Measurements from ENCODE around the gene CTNND2.

CTNND2 gene

DNA sequence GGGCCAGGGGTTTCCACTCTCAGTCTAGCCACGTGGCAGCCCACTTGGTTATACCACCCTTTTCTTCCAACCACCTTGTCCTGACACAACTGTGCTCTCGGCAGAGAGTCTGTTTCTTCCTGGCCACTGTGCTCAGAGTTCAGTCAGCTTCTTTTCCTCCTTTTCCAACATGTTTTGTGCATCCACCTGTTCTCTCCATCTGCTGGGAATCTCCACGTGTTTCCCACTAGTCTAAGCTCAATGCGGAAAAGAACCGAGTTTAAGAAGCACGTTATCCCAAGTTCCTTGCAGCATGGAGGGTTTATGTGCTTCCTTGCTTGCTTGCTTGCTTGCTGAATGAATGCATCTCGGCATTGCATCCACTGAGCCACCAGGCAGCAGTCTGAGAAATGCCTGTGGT is 599.6 kb downstream of the CTNND2 start:
- Histone ChIP-seq H3K4ac (ENCODE audit: low read depth, low read length) (no peak overlapping the region), H4K91ac (ENCODE audit: low read depth, low read length) (no peak overlapping the region), H3K27me3 (ENCODE audit: insufficient read depth, low read length) (no peaks in the 10 kb centered on the region), H2AFZ (ENCODE audit: insufficient read depth, low read length, poor library complexity) (no peak overlapping the region), H3K79me1 (ENCODE audit: low read length) (no peaks in the 10 kb centered on the region), H3K4me1 (ENCODE audit: control insufficient read depth in 1 of 2, insufficient read depth in 2 of 2, low read length in 2 of 2) (no peaks in the 10 kb centered on the region), H3K9ac (ENCODE audit: low read length) (no peak overlapping the region), H3K36me3 (ENCODE audit: control insufficient read depth in 1 of 2, insufficient read depth in 2 of 2, low read length in 2 of 2) (no peaks in the 10 kb centered on the region), H3K4me3 (ENCODE audit: low read depth, low read length) (no peak overlapping the region), H4K12ac (ENCODE audit: low read depth, low read length) (no peak overlapping the region), H2BK12ac (ENCODE audit: low read length) (no peak overlapping the region), H2BK5ac (ENCODE audit: low read depth, low read length, poor library complexity) (no peak overlapping the region), H3K14ac (ENCODE audit: low read length) (no peak overlapping the region), H2BK120ac (ENCODE audit: insufficient read depth, low read length, poor library complexity) (no peak overlapping the region), H2AK5ac (ENCODE audit: low read length) (no peak overlapping the region), H3K79me2 (ENCODE audit: control insufficient read depth, insufficient read depth, low read length, poor library complexity) (no peaks in the 10 kb centered on the region), H3K27ac (ENCODE audit: low read depth, low read length) (no peak overlapping the region), H3K18ac (ENCODE audit: low read length) (no peak overlapping the region), H3K23ac (ENCODE audit: low read length) (no peak overlapping the region), H3K4me2 (ENCODE audit: low read length) (no peak overlapping the region), H4K8ac (ENCODE audit: low read depth, low read length) (no peak overlapping the region), H3K9me3 (ENCODE audit: insufficient read depth, low read depth, low read length) (no peaks in the 10 kb centered on the region)
- no CpG with 5 or more reads among the region's 7 CpGs for WGBS (ENCODE audit: extremely low coverage, insufficient coverage, insufficient read length)
- DNase-seq: no peak

DNA sequence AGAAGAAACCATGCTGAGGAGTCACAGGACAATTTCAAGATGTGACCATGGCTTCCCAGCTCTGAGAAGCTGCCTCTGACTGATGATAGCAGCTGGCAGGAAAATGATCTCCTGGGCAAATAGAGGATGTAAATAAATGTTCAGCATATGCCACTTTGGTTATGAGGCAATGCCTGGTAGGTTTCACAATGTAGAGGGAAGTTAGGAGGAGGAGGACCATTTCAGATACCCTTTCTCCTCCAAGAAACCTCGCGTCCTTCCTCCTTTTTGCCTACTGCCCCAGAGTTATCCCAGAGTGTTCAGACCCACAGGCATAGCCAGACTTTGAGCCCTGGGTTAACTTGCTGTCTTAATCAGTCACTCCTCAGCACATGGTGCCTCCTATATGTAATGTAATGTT is 601.6 kb downstream of the CTNND2 start:
- no peaks in the 10 kb centered on the region for H3K4me1 ChIP-seq (ENCODE audit: control insufficient read depth in 1 of 2, insufficient read depth in 2 of 2, low read length in 2 of 2)
- no peaks in the 10 kb centered on the region for H3K79me2 ChIP-seq (ENCODE audit: control insufficient read depth, insufficient read depth, low read length, poor library complexity)
- no peaks in the 10 kb centered on the region for H3K27me3 ChIP-seq (ENCODE audit: insufficient read depth, low read length)
- H2BK12ac ChIP-seq (ENCODE audit: low read length): no peak overlapping the region
- no peak overlapping the region for H4K12ac ChIP-seq (ENCODE audit: low read depth, low read length)
- H3K36me3 ChIP-seq (ENCODE audit: control insufficient read depth in 1 of 2, insufficient read depth in 2 of 2, low read length in 2 of 2): no peaks in the 10 kb centered on the region
- H2BK120ac ChIP-seq (ENCODE audit: insufficient read depth, low read length, poor library complexity): no peak overlapping the region
- H3K79me1 ChIP-seq (ENCODE audit: low read length): no peaks in the 10 kb centered on the region
- H3K14ac ChIP-seq (ENCODE audit: low read length): no peak overlapping the region
- no peak overlapping the region for H3K18ac ChIP-seq (ENCODE audit: low read length)
- H4K91ac ChIP-seq (ENCODE audit: low read depth, low read length): no peak overlapping the region
- H3K23ac ChIP-seq (ENCODE audit: low read length): no peak overlapping the region
- DNase-seq: no peak
- H2BK5ac ChIP-seq (ENCODE audit: low read depth, low read length, poor library complexity): no peak overlapping the region
- WGBS (ENCODE audit: extremely low coverage, insufficient coverage, insufficient read length): no CpG with 5 or more reads among the region's 2 CpGs
- no peaks in the 10 kb centered on the region for H3K9me3 ChIP-seq (ENCODE audit: insufficient read depth, low read depth, low read length)
- no peak overlapping the region for H3K4me3 ChIP-seq (ENCODE audit: low read depth, low read length)
- H3K4me2 ChIP-seq (ENCODE audit: low read length): no peak overlapping the region
- no peak overlapping the region for H3K4ac ChIP-seq (ENCODE audit: low read depth, low read length)
- no peak overlapping the region for H2AK5ac ChIP-seq (ENCODE audit: low read length)
- no peak overlapping the region for H4K8ac ChIP-seq (ENCODE audit: low read depth, low read length)
- no peak overlapping the region for H3K27ac ChIP-seq (ENCODE audit: low read depth, low read length)
- no peak overlapping the region for H2AFZ ChIP-seq (ENCODE audit: insufficient read depth, low read length, poor library complexity)
- no peak overlapping the region for H3K9ac ChIP-seq (ENCODE audit: low read length)

DNA sequence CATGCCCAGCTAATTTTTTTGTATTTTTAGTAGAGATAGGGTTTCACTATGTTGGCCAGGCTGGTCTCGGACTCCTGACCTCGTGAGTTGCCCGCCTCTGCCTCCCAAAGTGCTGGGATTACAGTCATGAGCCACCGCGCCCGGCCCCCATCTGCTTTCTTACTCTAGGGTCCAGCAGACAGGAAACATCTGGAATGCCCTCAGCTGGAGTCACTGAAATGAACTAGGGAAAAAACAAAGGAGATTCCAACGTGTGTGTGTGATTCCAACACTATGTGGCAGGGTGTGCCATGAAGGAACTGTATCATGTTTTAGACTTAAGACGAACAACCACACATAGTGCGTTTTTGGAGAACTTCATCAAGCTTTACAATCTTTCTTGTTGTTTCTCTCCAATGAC is 603.1 kb downstream of the CTNND2 start:
- Histone ChIP-seq H2BK12ac (ENCODE audit: low read length) (no peak overlapping the region), H3K14ac (ENCODE audit: low read length) (no peak overlapping the region), H3K9me3 (ENCODE audit: insufficient read depth, low read depth, low read length) (no peaks in the 10 kb centered on the region), H3K4me3 (ENCODE audit: low read depth, low read length) (no peak overlapping the region), H3K36me3 (ENCODE audit: control insufficient read depth in 1 of 2, insufficient read depth in 2 of 2, low read length in 2 of 2) (no peaks in the 10 kb centered on the region), H4K91ac (ENCODE audit: low read depth, low read length) (no peak overlapping the region), H2BK120ac (ENCODE audit: insufficient read depth, low read length, poor library complexity) (no peak overlapping the region), H3K79me2 (ENCODE audit: control insufficient read depth, insufficient read depth, low read length, poor library complexity) (no peaks in the 10 kb centered on the region), H2AFZ (ENCODE audit: insufficient read depth, low read length, poor library complexity) (no peak overlapping the region), H3K23ac (ENCODE audit: low read length) (no peak overlapping the region), H3K27ac (ENCODE audit: low read depth, low read length) (no peak overlapping the region), H3K9ac (ENCODE audit: low read length) (no peak overlapping the region), H3K18ac (ENCODE audit: low read length) (no peak overlapping the region), H2BK5ac (ENCODE audit: low read depth, low read length, poor library complexity) (no peak overlapping the region), H3K4me2 (ENCODE audit: low read length) (no peak overlapping the region), H4K8ac (ENCODE audit: low read depth, low read length) (no peak overlapping the region), H3K79me1 (ENCODE audit: low read length) (no peaks in the 10 kb centered on the region), H3K27me3 (ENCODE audit: insufficient read depth, low read length) (no peaks in the 10 kb centered on the region), H4K12ac (ENCODE audit: low read depth, low read length) (no peak overlapping the region), H3K4ac (ENCODE audit: low read depth, low read length) (no peak overlapping the region), H3K4me1 (ENCODE audit: control insufficient read depth in 1 of 2, insufficient read depth in 2 of 2, low read length in 2 of 2) (no peaks in the 10 kb centered on the region), H2AK5ac (ENCODE audit: low read length) (no peak overlapping the region)
- no CpG with 5 or more reads among the region's 9 CpGs for WGBS (ENCODE audit: extremely low coverage, insufficient coverage, insufficient read length)
- no peak for DNase-seq

DNA sequence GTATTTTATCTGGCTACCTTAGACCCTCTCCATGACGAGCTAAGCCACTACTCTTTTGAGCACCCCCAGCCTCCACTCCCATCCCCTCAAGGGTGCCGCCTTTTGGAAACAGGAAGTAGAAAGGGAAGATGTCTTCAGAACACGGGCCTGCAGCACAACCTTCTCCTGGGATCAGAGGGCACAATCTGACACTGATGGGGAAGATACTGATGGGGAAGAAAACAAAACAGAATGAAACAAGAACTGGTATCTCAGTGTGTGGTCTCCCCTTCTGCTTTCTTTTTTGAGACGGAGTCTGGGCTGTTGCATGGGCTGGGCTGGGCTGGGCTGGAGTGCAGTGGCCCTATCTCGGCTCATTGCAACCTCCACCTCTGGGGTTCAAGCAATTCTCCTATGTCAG is 603.5 kb downstream of the CTNND2 start:
- no peak overlapping the region for H3K9ac ChIP-seq (ENCODE audit: low read length)
- DNase-seq: no peak
- H4K91ac ChIP-seq (ENCODE audit: low read depth, low read length): no peak overlapping the region
- no peak overlapping the region for H3K4me2 ChIP-seq (ENCODE audit: low read length)
- no peak overlapping the region for H2BK5ac ChIP-seq (ENCODE audit: low read depth, low read length, poor library complexity)
- no peak overlapping the region for H3K23ac ChIP-seq (ENCODE audit: low read length)
- H2AK5ac ChIP-seq (ENCODE audit: low read length): no peak overlapping the region
- H3K4me3 ChIP-seq (ENCODE audit: low read depth, low read length): no peak overlapping the region
- H4K12ac ChIP-seq (ENCODE audit: low read depth, low read length): no peak overlapping the region
- H2BK120ac ChIP-seq (ENCODE audit: insufficient read depth, low read length, poor library complexity): no peak overlapping the region
- H3K18ac ChIP-seq (ENCODE audit: low read length): no peak overlapping the region
- H2AFZ ChIP-seq (ENCODE audit: insufficient read depth, low read length, poor library complexity): no peak overlapping the region
- WGBS (ENCODE audit: extremely low coverage, insufficient coverage, insufficient read length): no CpG with 5 or more reads among the region's 5 CpGs
- no peaks in the 10 kb centered on the region for H3K27me3 ChIP-seq (ENCODE audit: insufficient read depth, low read length)
- H3K4ac ChIP-seq (ENCODE audit: low read depth, low read length): no peak overlapping the region
- no peak overlapping the region for H4K8ac ChIP-seq (ENCODE audit: low read depth, low read length)
- H3K36me3 ChIP-seq (ENCODE audit: control insufficient read depth in 1 of 2, insufficient read depth in 2 of 2, low read length in 2 of 2): no peaks in the 10 kb centered on the region
- H3K79me2 ChIP-seq (ENCODE audit: control insufficient read depth, insufficient read depth, low read length, poor library complexity): no peaks in the 10 kb centered on the region
- H2BK12ac ChIP-seq (ENCODE audit: low read length): no peak overlapping the region
- no peak overlapping the region for H3K27ac ChIP-seq (ENCODE audit: low read depth, low read length)
- no peak overlapping the region for H3K14ac ChIP-seq (ENCODE audit: low read length)
- no peaks in the 10 kb centered on the region for H3K4me1 ChIP-seq (ENCODE audit: control insufficient read depth in 1 of 2, insufficient read depth in 2 of 2, low read length in 2 of 2)
- no peaks in the 10 kb centered on the region for H3K9me3 ChIP-seq (ENCODE audit: insufficient read depth, low read depth, low read length)
- H3K79me1 ChIP-seq (ENCODE audit: low read length): no peaks in the 10 kb centered on the region
